Germinal center (tissue), 1 donor: ENCODE results near the gene GART.
A peak's percentile ranks its signal among the peaks of the same experiment; 100 is the strongest.
"Not testable (repeated sequence)": the region's sequence is repeated elsewhere in the genome, so short reads cannot be mapped to it uniquely, and the experiment has no call there.

Experiments used
- DNase-seq: peaks from one replicate; pipeline ENCODE4 v3.0.0; 2012; ENCODE audit warnings: mixed read lengths, low spot score

The GART gene

GRCh38 chr21:33541756-33542639 lies at the start of gene GART:
TSS of gene GART (minus strand) at chr21:33542117. CDS start at chr21:33539315, 2,802 bp downstream.
- peak; percentile 84 for DNase-seq

DNA sequence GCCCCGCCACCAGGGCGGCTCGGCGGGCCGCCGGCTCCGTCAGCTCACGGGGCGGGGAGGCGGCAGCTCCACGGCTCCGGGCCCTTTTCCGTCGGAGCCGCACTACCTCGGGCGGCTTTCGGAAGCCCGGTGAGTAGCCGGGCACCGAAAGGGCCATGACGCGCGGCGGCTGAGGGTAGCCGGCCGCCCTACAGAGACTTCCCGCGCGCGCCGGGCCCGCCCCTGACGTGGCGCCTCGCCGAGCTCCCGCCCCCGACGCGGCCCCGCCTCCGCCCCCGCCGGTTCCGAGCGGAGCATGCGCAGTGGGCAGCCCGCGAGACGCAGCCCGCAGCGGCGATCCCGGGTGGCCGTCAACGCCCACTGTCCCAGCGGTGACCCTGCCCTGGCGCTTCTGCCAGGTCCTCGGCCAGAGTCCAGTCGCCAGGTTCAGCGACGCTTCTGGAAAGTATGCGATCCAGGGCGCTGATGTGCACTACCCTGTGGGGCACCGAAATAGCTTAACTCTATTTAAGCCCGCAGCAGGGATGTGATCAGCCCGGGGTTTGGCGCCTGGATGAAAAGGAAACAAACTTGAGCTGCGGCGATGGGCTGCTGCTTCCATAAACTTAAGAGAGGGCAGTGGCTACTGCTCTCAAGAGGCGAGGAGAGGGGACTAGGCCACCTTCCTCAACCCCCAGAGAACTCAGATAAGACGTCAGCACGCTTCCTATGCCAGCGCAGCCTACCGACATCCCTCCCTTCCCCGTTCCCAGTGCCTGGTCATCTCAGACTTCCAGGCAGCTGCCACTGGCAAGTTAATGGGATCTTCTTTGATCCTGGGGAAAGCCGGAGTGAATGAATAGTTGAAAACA lies 46.8 kb upstream of the GART start, which contains the start of gene DONSON:
Gene DONSON (minus strand): TSS at position 200 of the 851 bp plus-strand sequence. CDS start 43 bp downstream, at position 157.
- DNase-seq, result peak; percentile 97

DNA sequence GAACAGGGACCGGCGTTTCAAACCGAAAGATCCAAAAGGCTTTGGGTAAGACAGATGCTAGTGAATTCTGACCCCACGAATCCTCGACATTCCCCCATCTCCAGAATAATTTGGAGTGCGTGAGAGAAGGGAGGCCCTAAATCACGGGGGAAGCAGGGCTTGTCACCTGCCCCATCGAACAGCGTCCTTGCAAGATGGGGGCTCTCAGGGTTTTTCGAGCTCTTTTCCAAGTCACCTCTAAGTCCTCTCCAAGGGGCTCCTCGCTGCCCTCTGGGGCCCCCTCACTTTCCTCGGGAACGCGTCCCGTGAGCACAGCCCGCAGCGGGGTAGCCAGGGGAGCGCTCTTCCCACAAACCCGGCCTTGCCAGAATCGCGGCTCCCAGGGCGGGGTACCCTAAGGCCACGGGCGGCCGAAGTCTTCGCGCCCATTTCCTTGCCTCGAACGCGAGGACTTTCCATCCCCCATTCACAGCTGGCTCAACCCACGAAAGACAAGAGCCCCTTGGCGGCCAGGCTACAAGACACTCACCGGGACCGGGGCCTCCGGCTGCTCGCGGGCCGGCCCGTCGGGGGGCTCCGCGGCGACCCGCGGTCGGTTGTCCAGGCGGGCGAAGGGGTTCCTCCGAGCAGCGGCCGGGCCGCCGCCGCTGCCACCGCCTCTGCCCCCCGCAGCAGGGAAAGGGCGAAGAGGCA lies 46.0 kb upstream of the GART start:
- peak; percentile 36 for DNase-seq

DNA sequence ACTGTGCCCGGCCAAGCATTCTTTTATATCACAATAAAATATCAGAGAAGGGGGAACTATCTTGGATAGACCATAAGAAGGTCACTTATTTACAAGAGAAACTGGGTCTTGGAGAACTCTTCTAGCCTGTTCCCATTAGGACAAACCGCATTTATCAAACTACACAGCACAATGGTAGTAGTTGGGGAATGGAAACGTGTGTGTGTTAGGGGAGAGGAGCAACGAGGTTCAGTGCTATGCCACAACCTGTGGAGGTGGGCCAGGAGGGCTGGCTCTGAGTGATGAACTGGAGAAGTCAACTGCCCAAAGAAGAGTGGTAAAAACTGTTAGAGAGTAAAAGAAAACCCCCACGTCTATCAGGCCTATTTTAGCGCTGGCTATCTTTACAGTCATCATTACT lies 45.0 kb upstream of the GART start:
- DNase-seq, result no peak

DNA sequence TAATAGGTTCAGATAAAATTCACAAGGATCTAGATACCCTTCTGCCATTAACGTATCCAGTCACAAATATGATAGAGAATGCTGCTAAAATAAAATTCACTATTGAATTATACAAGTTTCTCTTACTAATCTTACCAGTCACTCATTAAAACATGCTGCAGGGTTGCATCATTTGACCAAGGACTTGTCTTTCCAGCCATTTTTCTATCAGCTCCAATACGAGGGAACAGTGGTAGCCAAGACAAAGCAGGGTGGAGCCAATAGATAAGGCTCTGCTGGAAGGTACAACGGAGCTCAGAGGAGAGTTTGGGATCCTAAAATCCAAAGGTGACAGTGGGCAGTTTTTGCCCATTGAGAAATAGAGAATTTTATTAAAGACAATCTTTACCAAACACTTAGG lies 42.5 kb upstream of the GART start:
- no peak for DNase-seq

DNA sequence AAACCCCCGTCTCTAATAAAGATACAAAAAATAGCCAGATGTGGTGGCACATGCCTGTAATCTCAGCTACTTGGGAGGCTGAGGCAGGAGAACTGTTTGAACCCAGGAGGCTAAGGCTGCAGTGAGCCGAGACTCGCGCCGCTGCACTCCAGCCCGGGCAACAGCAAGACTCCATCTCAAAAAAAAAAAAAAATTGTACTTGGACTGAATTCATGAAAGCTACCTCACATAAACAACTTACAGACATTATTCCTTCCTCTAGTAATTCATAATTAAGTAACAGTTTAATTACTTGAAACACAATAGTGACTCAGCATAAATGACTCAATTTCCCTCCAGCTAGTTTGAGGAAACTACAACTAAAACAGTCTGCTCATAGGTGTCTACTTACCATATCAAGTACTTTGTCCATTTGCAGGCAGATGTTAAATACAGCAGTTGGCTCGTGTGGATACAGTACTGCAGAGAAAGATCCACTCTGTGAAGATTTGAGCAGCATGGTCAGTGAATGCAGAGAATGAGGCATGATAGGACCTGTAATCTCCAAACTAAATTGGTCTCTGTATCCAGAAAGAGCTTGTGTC lies 37.1 kb upstream of the GART start:
- DNase-seq, result no peak

GRCh38 chr21:33578214-33578613 lies 36.3 kb upstream of the GART start:
- no peak for DNase-seq

GRCh38 chr21:33576741-33577141 lies 34.8 kb upstream of the GART start:
- not testable (repeated sequence) for DNase-seq

GRCh38 chr21:33572350-33572749 lies 30.4 kb upstream of the GART start:
- DNase-seq, result no peak

- DNase-seq, result no peak
These were observed 28.1 kb upstream of the GART start for GRCh38 chr21:33569991-33570390.

- DNase-seq, result no peak
These were observed 26.5 kb upstream of the GART start for GRCh38 chr21:33568448-33568847.

DNA sequence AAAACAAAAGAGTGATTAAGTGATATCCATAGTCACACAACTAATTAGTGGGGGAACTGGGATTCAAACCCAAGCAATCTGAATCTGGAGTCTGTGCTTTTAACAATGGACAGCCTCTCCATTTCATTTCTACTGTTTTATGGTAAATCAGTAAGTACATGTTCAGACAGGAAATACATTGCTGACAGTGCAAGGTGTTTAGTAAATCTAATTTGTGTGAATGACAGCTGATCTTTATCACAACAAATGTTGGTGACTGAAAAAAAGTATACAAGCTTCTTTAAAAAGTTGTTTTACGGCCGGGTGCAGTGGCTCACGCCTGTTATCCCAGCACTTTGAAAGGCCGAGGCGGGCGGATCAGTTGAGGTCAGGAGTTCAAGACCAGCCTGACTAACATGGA lies 26.0 kb upstream of the GART start:
- no peak for DNase-seq

GRCh38 chr21:33566514-33566913 lies 24.6 kb upstream of the GART start:
- DNase-seq, result no peak

DNA sequence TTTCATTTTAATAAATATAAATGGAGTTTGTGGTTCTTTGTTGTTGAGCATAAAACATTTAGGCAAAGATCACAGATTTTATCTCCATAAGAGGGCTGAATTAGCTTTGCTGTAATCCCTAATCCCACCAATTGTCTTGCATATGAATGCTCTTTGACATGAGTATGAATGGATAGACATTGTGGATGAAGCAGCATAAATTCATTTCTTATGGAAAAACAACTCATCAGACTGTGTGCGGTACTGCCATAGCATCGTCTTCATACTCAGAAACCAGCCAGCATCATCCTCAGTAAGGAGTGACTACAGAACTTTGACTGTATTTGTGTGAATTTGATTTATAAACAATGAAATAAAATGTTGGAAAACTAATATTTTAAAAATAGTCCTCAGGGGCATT lies 20.5 kb upstream of the GART start:
- DNase-seq, result no peak

- DNase-seq, result no peak
These were observed 19.5 kb upstream of the GART start for GRCh38 chr21:33561373-33561772.

- no peak for DNase-seq
These were observed 19.0 kb upstream of the GART start for GRCh38 chr21:33560965-33561364.

DNA sequence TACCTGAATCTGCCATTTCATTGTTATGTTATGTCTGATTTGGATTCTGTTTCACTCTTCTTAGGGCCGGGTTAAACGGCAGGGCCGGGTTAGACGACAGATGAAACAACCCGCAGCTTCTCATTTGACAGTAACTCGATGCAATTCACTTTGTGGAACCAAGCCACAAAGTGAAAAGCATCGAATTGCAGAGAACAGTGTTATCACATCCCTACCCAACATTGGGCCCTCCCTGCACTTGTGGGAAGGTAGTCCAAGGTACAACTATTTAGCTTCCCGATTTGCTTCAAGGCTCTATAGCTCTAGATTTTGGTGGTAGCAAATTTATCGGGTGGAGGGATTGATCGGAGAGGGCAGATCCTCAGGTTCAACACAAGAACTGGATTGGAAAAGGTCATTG lies 17.9 kb upstream of the GART start:
- no peak for DNase-seq

- no peak for DNase-seq
These were observed 17.0 kb upstream of the GART start for GRCh38 chr21:33558777-33559421.

DNA sequence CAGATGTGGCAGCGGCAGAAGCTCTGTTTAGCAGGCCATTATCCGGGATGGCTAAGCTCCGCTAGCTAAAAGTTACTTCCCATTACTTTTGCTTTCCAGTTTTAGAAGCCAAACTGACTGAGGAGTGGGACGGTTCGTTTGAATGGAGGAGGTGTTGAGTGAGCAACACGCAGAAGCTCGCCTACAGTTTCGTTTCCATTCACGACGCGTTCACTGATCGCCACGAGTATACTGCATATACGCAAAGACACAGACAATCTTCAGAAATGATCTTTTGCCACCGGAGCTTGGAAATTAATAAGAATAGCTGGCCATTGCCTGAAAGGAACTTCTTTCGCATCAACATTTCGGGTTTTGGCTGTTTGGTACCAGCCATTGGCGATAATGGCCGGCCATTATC lies 15.5 kb upstream of the GART start:
- no peak for DNase-seq

DNA sequence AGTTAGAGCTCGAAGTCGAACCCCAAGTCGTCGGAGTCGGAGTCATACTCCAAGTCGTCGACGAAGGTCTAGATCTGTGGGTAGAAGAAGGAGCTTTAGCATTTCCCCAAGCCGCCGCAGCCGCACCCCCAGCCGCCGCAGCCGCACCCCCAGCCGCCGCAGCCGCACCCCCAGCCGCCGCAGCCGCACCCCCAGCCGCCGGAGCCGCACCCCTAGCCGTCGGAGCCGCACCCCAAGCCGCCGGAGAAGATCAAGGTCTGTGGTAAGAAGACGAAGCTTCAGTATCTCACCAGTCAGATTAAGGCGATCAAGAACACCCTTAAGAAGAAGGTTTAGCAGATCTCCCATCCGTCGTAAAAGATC lies 13.0 kb upstream of the GART start:
- no peak for DNase-seq

DNA sequence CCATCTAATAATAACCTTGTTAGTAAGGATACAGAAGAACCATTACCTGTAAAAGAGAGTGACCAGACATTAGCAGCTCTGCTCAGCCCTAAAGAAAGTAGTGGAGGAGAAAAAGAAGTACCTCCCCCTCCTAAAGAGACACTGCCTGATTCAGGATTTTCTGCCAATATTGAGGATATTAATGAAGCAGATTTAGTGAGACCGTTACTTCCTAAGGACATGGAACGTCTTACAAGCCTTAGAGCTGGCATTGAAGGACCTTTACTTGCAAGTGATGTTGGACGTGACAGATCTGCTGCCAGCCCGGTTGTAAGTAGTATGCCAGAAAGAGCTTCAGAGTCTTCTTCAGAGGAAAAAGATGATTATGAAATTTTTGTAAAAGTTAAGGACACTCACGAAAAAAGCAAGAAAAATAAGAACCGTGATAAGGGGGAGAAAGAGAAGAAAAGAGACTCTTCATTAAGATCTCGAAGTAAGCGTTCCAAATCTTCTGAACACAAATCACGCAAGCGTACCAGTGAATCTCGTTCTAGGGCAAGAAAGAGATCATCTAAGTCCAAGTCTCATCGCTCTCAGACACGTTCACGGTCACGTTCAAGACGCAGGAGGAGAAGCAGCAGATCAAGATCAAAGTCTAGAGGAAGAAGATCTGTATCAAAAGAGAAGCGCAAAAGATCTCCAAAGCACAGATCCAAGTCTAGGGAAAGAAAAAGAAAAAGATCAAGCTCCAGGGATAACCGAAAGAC lies 12.5 kb upstream of the GART start:
- DNase-seq, result no peak
